Measurements from ENCODE around the gene GJB3.
A peak's percentile ranks its signal among the peaks of the same experiment; 100 is the strongest.

DNA sequence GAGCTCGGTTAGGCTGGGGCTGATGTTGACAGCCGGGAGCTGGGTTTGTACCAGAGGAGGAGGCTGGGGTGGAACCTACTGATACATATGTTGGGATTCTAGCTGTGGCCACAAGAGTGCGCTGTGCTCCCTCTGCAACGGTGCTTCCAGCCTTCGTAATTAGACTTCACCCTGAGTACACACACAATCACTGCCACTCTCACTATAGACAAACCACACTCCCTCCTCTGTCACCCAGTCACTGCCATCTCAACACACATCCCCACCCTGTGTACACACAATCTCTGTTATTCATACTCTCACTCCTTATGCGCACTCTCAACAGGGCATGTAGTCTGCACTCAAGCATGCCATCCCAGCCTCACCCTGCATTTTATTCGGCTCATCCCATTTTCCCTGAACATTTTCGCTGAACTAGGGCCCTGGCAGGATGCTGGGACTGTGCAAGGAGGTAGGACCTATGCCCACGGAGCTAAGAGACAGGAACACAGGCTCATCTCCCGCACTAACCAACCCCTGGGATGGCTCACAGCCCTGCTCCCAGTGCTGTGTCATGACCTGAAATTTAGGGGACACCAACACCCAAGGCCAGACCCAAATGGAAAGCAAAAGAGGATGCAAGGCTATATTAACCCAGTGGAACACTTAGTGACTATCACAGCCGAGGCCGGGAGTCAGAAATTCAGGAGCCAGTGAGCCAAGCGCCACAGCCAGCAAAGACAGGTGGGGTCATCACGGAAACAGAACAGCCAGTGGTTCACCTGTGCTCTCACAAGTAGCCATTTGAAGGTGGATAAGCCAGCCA is 5.7 kb downstream of the GJB3 start:
- TF ChIP-seq POLR2A (IDR thresholded peaks at IDR 0.05): no peak
- TF ChIP-seq, protein P1, sequence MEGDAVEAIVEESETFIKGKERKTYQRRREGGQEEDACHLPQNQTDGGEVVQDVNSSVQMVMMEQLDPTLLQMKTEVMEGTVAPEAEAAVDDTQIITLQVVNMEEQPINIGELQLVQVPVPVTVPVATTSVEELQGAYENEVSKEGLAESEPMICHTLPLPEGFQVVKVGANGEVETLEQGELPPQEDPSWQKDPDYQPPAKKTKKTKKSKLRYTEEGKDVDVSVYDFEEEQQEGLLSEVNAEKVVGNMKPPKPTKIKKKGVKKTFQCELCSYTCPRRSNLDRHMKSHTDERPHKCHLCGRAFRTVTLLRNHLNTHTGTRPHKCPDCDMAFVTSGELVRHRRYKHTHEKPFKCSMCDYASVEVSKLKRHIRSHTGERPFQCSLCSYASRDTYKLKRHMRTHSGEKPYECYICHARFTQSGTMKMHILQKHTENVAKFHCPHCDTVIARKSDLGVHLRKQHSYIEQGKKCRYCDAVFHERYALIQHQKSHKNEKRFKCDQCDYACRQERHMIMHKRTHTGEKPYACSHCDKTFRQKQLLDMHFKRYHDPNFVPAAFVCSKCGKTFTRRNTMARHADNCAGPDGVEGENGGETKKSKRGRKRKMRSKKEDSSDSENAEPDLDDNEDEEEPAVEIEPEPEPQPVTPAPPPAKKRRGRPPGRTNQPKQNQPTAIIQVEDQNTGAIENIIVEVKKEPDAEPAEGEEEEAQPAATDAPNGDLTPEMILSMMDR (IDR thresholded peaks at IDR 0.05): peak; percentile 47 to 53 (median 47)
- no peak for TF ChIP-seq POLR2AphosphoS5 (IDR thresholded peaks at IDR 0.05; ENCODE audit: insufficient read depth in 1 of 2, low read depth in 1 of 2)

Data from vagina (tissue), 2 donors.